Measurements from ENCODE around the gene KIF26B.

- TF ChIP-seq, protein P1, sequence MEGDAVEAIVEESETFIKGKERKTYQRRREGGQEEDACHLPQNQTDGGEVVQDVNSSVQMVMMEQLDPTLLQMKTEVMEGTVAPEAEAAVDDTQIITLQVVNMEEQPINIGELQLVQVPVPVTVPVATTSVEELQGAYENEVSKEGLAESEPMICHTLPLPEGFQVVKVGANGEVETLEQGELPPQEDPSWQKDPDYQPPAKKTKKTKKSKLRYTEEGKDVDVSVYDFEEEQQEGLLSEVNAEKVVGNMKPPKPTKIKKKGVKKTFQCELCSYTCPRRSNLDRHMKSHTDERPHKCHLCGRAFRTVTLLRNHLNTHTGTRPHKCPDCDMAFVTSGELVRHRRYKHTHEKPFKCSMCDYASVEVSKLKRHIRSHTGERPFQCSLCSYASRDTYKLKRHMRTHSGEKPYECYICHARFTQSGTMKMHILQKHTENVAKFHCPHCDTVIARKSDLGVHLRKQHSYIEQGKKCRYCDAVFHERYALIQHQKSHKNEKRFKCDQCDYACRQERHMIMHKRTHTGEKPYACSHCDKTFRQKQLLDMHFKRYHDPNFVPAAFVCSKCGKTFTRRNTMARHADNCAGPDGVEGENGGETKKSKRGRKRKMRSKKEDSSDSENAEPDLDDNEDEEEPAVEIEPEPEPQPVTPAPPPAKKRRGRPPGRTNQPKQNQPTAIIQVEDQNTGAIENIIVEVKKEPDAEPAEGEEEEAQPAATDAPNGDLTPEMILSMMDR (IDR thresholded peaks at IDR 0.05), result no peak
- no peak for TF ChIP-seq POLR2A (IDR thresholded peaks at IDR 0.05)
These were observed 11.7 kb downstream of the KIF26B start for GRCh38 chr1:245166471-245166885.

Data from suprapubic skin (tissue), 3 donors.